ENCODE data around the gene POU5F2. TPM values are rescaled to one million over a fixed set of nuclear protein-coding genes. Genes with fewer than 3 reads are reported as not detected.

The POU5F2 gene
- total RNA-seq, 3 donors from 2014 or later: 4.2 to 10.4 (median 6.2) TPM

DNA sequence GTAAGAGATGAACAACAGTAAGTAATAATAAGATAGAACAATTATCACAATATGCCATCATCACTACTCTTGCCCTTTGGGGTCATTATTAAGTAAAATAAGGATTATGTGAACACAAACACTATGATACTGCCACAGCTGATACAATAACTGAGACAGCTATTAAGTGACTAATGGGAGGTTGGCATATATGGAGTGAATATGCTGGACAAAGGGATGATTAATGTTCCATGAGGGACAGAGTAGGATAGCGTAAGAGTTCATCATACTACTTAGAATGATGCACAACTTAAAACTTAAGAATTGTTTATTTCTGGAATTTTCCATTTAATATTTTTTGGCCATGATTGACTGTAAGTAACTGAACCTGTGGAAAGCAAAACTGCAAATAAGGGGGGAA is 16.6 kb downstream of the POU5F2 start:
- intact Hi-C loops (cut with DNase I; ENCODE audit: low total_unique reads): no loop called here
- no peaks in the 10 kb centered on the region for H3K36me3 ChIP-seq
- no peak overlapping the region for H3K4me3 ChIP-seq
- no peaks in the 10 kb centered on the region for H3K27me3 ChIP-seq
- no peaks in the 10 kb centered on the region for H3K4me1 ChIP-seq
- DNase-seq (ENCODE audit: low spot score in 2 of 2): no peak
- no peaks in the 10 kb centered on the region for H3K9me3 ChIP-seq
- H3K27ac ChIP-seq: no peak overlapping the region
- TF ChIP-seq POLR2AphosphoS5 (IDR thresholded peaks at IDR 0.05): no peak
- TF ChIP-seq, protein P1, sequence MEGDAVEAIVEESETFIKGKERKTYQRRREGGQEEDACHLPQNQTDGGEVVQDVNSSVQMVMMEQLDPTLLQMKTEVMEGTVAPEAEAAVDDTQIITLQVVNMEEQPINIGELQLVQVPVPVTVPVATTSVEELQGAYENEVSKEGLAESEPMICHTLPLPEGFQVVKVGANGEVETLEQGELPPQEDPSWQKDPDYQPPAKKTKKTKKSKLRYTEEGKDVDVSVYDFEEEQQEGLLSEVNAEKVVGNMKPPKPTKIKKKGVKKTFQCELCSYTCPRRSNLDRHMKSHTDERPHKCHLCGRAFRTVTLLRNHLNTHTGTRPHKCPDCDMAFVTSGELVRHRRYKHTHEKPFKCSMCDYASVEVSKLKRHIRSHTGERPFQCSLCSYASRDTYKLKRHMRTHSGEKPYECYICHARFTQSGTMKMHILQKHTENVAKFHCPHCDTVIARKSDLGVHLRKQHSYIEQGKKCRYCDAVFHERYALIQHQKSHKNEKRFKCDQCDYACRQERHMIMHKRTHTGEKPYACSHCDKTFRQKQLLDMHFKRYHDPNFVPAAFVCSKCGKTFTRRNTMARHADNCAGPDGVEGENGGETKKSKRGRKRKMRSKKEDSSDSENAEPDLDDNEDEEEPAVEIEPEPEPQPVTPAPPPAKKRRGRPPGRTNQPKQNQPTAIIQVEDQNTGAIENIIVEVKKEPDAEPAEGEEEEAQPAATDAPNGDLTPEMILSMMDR (IDR thresholded peaks at IDR 0.05): no peak
- no peak for TF ChIP-seq POLR2A (IDR thresholded peaks at IDR 0.05)

DNA sequence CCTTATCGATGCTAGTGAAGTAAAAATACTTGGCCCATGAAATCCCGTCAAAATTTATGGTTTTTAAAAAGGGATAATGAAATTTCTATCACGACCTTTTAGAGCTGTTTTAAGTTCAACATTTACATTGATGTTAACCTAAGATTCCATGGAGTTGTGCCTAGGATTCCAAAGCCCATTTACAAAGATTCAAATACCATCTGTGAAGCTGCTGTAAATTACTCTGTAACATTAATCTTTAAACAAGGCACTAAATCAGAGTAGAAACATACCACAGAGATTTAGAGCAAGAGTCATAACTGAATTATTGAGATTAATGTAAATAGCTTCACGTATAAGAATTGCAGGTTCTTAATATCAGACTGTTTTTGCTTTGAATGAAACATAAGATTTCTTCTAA is 17.7 kb downstream of the POU5F2 start:
- Histone ChIP-seq H3K27ac (no peak overlapping the region), H3K27me3 (no peaks in the 10 kb centered on the region), H3K4me3 (no peak overlapping the region), H3K9me3 (no peaks in the 10 kb centered on the region), H3K4me1 (no peaks in the 10 kb centered on the region), H3K36me3 (no peaks in the 10 kb centered on the region)
- DNase-seq (ENCODE audit: low spot score in 2 of 2): no peak
- intact Hi-C loops (cut with DNase I; ENCODE audit: low total_unique reads): no loop called here
- no peak for TF ChIP-seq POLR2AphosphoS5 (IDR thresholded peaks at IDR 0.05)
- TF ChIP-seq POLR2A (IDR thresholded peaks at IDR 0.05): no peak
- TF ChIP-seq, protein P1 (IDR thresholded peaks at IDR 0.05): no peak

DNA sequence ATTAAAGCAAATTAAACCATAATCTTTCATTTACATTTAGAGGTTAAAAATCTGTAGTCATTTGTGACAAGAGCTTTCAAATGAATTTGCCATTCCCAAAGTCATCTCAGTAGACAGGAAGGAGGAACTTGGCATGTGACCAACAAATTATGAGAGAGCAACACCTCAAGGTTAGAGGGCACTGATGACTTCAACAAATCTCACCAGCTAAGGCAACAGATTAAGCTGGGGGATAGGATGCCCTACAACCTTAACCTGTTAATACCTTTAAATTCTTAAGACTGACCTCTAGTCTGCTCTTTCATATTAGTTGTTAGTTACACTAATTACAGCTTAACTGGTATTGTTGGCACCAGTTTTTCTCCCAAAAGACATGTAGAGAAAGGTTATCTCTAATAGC is 18.4 kb downstream of the POU5F2 start:
- no peak for DNase-seq (ENCODE audit: low spot score in 2 of 2)
- Histone ChIP-seq H3K9me3 (no peaks in the 10 kb centered on the region), H3K4me1 (no peaks in the 10 kb centered on the region), H3K36me3 (no peaks in the 10 kb centered on the region), H3K27me3 (no peaks in the 10 kb centered on the region), H3K27ac (no peak overlapping the region), H3K4me3 (no peak overlapping the region)
- TF ChIP-seq POLR2AphosphoS5 (IDR thresholded peaks at IDR 0.05) (no peak), POLR2A (IDR thresholded peaks at IDR 0.05) (no peak)
- TF ChIP-seq, protein P1 (IDR thresholded peaks at IDR 0.05): no peak
- intact Hi-C loops (cut with DNase I; ENCODE audit: low total_unique reads): no loop called here

GRCh38 chr5:93722588-93722987 is 18.8 kb downstream of the POU5F2 start:
- DNase-seq (ENCODE audit: low spot score in 2 of 2): no peak
- no peak overlapping the region for H3K4me3 ChIP-seq
- H3K27ac ChIP-seq: no peak overlapping the region
- H3K27me3 ChIP-seq: no peaks in the 10 kb centered on the region
- H3K4me1 ChIP-seq: no peaks in the 10 kb centered on the region
- no peaks in the 10 kb centered on the region for H3K9me3 ChIP-seq
- intact Hi-C loops (cut with DNase I; ENCODE audit: low total_unique reads): no loop called here
- TF ChIP-seq POLR2A (IDR thresholded peaks at IDR 0.05) (no peak), POLR2AphosphoS5 (IDR thresholded peaks at IDR 0.05) (no peak)
- TF ChIP-seq, protein P1 (IDR thresholded peaks at IDR 0.05): no peak
- H3K36me3 ChIP-seq: no peaks in the 10 kb centered on the region

DNA sequence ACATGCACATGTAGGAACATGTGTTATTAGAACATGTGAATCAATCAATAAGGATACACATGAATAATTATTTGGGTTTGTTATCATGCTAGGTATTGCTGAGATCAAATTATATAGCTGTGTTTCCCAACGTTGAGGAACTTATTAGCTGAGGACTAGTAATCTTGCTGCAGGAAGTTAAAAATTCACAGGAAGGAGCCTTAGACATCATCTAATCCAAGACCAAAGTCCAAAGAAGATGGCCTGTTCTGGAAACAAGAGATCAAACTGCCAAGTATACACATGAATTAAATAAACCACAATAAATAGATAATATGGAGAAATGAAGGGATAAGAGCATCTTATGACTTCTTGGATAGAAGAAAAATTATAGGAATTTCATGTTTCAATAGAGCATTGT is 19.9 kb downstream of the POU5F2 start:
- TF ChIP-seq POLR2AphosphoS5 (IDR thresholded peaks at IDR 0.05) (no peak), POLR2A (IDR thresholded peaks at IDR 0.05) (no peak)
- TF ChIP-seq, protein P1 (IDR thresholded peaks at IDR 0.05): no peak
- no peaks in the 10 kb centered on the region for H3K4me1 ChIP-seq
- H3K27me3 ChIP-seq: no peaks in the 10 kb centered on the region
- no peak overlapping the region for H3K4me3 ChIP-seq
- no peaks in the 10 kb centered on the region for H3K9me3 ChIP-seq
- no peak for DNase-seq (ENCODE audit: low spot score in 2 of 2)
- intact Hi-C loops (cut with DNase I; ENCODE audit: low total_unique reads): no loop called here
- H3K27ac ChIP-seq: no peak overlapping the region
- H3K36me3 ChIP-seq: no peaks in the 10 kb centered on the region
